ENCODE results near the gene SLC13A2. TPM values are rescaled to one million over a fixed set of nuclear protein-coding genes. Genes with fewer than 3 reads are reported as not detected.
A peak's percentile ranks its signal among the peaks of the same experiment; 100 is the strongest.
"Not testable (repeated sequence)": the region's sequence is repeated elsewhere in the genome, so short reads cannot be mapped to it uniquely, and the experiment has no call there.

Gene SLC13A2
- under 1 TPM; 0.09 to 0.49 (median 0.24) TPM for total RNA-seq
- long read RNA-seq = 0 reads

- Histone ChIP-seq H3K4me3 (no peak within 1 kb of the TSS), H3K9me3 (no peaks in the 10 kb centered on the region), H3K27ac (no peak within 1 kb of the TSS), H3K27me3 (no peaks in the 10 kb centered on the region), H3K36me3 (no peaks in the 10 kb centered on the region), H3K4me1 (no peaks in the 10 kb centered on the region)
- WGBS (ENCODE audit: insufficient coverage, low coverage, low lambda C conversion rate, missing lambda C conversion rate) = 39% methylated on average over 4 of the region's 5 CpGs
- TF ChIP-seq POLR2A (IDR thresholded peaks at IDR 0.05) (no peak), CTCF (IDR thresholded peaks at IDR 0.05) (peak; percentile 25 to 38 (median 32))
- intact Hi-C loops (cut with DNase I) = no loop called here
- ATAC-seq = peak; percentile 82 to 94 (median 88)
- DNase-seq = peak in 2 of 3 donors; percentile 43 to 68
Measured at GRCh38 chr17:28473542-28473941, at the start of gene SLC13A2. Gene SLC13A2 (plus strand): TSS chr17:28473644. CDS start chr17:28473713, 69 bp downstream.

GRCh38 chr17:28425206-28425605 is 48.2 kb upstream of the SLC13A2 start:
- Histone ChIP-seq H3K36me3 (no peaks in the 10 kb centered on the region), H3K27me3 (no peaks in the 10 kb centered on the region), H3K4me3 (no peak overlapping the region), H3K27ac (no peak overlapping the region), H3K9me3 (no peaks in the 10 kb centered on the region), H3K4me1 (peaks cover 0 to 15% (median 0%) of the 10 kb centered on the region in 4 donors)
- TF ChIP-seq CTCF (IDR thresholded peaks at IDR 0.05) = no peak
- TF ChIP-seq POLR2A (IDR thresholded peaks at IDR 0.05) = no peak
- ATAC-seq (no peak), DNase-seq (no peak)
- WGBS (ENCODE audit: insufficient coverage, low coverage, low lambda C conversion rate, missing lambda C conversion rate) = 84% methylated on average over 8 of the region's 13 CpGs
- intact Hi-C loops (cut with DNase I) = no loop called here

- no peak for TF ChIP-seq POLR2A (IDR thresholded peaks at IDR 0.05)
- TF ChIP-seq CTCF (IDR thresholded peaks at IDR 0.05) = peak in 2 of 4 donors; percentile 4 to 16
- Histone ChIP-seq H3K27me3 (no peaks in the 10 kb centered on the region), H3K4me1 (peaks cover 0 to 22% (median 0%) of the 10 kb centered on the region in 4 donors), H3K4me3 (no peak overlapping the region), H3K9me3 (no peaks in the 10 kb centered on the region), H3K27ac (no peak overlapping the region), H3K36me3 (no peaks in the 10 kb centered on the region)
- intact Hi-C loops (cut with DNase I) = no loop called here
- no peak for DNase-seq
- ATAC-seq = peak in 3 of 4 donors; percentile 10 to 42 (median 17)
- no CpG with 5 or more reads among the region's 9 CpGs for WGBS (ENCODE audit: insufficient coverage, low coverage, low lambda C conversion rate, missing lambda C conversion rate)
Measured at GRCh38 chr17:28426081-28426519, 47.3 kb upstream of the SLC13A2 start.

GRCh38 chr17:28427371-28427770 is 46.1 kb upstream of the SLC13A2 start:
- 80% methylated on average over 5 of the region's 5 CpGs for WGBS (ENCODE audit: insufficient coverage, low coverage, low lambda C conversion rate, missing lambda C conversion rate)
- Histone ChIP-seq H3K4me3 (no peak overlapping the region), H3K9me3 (no peaks in the 10 kb centered on the region), H3K36me3 (no peaks in the 10 kb centered on the region), H3K4me1 (peaks cover 0 to 22% (median 0%) of the 10 kb centered on the region in 4 donors), H3K27me3 (no peaks in the 10 kb centered on the region), H3K27ac (no peak overlapping the region)
- ATAC-seq = no peak
- no peak for TF ChIP-seq CTCF (IDR thresholded peaks at IDR 0.05)
- no peak for TF ChIP-seq POLR2A (IDR thresholded peaks at IDR 0.05)
- no peak for DNase-seq
- intact Hi-C loops (cut with DNase I) = no loop called here

- H3K9me3 ChIP-seq; DNase-seq; H3K27me3 ChIP-seq; H3K27ac ChIP-seq; H3K4me3 ChIP-seq; H3K36me3 ChIP-seq; intact Hi-C loops (cut with DNase I): not testable (repeated sequence)
- H3K4me1 ChIP-seq = peaks cover 0 to 22% (median 0%) of the 10 kb centered on the region in 4 donors
- ATAC-seq = peak in 1 of 4 donors; percentile 30
- WGBS (ENCODE audit: insufficient coverage, low coverage, low lambda C conversion rate, missing lambda C conversion rate) = 26% methylated on average over 4 of the region's 4 CpGs
Measured at GRCh38 chr17:28427982-28428381, 45.5 kb upstream of the SLC13A2 start.

Measured in right lobe of liver (tissue), 6 donors.